Activated naive CD8-positive, alpha-beta T cell treated with anti-CD3 and anti-CD28 coated beads, Interleukin-2, amount 50 U/mL, for 16 hours (primary cell): ENCODE data around the gene ZC3H18.

Source experiments
- DNase-seq: peaks from one replicate; pipeline ENCODE4 v3.0.0-alpha.2; 2020; ENCODE audit warnings: low read depth, low spot score

The ZC3H18 gene

DNA sequence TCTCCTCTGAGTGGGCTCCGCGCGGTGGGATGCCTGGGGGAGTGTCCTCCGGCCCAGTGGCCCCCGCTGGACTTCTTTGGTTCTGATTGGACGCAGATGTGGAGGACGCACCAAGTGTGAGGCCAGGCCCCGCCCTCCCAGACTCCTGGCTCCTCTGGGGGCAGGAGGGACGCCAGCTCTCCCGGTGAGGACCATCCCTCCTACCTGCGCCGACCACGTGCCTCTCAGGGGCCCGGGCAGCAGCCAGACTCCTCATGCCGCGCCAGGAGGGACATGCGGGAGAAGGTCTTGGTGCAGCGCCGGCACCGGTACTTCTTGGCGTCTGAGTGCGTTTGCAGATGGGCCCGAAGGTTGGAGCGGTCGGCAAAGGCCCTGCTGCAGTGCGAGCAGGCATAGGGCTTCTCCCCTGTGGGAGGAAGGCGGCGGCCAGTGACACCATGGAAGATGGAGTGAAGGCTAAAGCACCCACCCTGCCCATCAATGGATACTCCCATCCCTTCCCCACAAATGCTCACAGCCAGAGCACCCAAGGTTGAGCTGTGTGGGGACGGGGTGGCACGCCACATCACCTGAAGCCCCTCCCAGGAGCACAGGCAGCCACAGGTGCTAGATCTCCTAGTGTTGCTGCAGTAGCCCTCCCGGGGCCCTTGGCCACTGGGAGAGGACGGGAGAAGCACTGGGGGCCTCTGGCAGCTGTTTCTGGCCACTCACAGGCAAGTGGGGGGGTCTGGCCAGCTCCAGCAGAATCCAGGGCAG lies 108.2 kb downstream of the ZC3H18 start:
- no peak for DNase-seq

DNA sequence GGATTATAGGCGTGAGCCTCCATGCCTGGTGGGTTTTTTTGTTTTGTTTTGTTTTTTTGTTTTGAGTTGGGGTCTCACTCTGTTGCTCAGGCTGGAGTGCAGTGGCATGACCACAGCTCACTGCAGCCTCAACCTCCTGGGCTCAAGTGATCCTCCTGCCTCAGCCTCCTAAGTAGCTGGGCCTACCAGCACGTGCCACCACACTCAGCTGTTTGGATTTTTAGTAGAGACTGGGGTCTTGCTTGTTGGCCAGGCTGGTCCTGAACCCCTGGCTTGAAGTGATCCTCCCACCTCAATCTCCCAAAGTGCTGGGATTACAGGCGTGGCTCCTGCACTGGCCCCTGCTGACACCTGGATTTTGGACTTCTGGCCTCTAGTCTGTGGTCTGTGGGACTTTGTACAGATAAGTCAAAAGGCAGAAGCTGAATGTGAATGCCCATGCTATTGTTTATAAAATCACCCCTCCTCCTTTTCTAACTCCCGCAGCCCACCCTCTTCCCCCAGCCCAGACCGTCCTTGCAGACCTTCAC lies 110.4 kb downstream of the ZC3H18 start:
- no peak for DNase-seq

DNA sequence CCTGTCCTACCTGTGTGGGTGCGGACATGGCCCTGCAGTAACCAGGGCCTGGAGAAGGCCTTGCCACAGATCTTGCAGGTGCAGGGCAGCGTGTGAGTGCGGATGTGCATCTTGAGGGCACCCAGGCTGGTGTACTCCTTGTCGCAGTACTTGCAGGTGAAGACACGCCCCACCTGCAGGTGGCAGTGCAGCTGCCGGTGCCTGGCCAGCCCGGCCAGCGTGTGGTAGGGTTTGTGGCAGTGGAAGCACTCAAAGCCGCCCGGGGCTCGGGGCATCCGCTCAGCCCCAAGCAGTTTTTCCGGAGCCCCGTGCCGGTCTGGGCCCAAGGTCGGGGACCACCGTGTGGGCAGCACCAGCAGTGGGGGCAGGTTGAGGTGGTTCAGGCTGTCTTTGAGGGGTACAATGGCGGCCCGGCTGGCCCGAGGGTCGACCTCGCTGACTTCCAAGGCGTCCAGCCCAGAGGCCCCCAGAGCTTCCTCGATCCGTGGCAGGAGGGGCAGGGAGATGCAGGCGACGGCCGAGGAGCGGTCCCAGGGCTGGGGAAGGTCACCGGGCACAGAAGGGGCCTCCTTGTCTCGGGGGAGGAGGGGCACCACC lies 111.0 kb downstream of the ZC3H18 start:
- DNase-seq, result no peak
